Upper lobe of left lung (tissue), 6 donors: ENCODE data around the gene FMOD. TPM values are rescaled to one million over a fixed set of nuclear protein-coding genes. Genes with fewer than 3 reads are reported as not detected.
"Not testable (repeated sequence)": the region's sequence is repeated elsewhere in the genome, so short reads cannot be mapped to it uniquely, and the experiment has no call there.

Source experiments
- ATAC-seq, 2 donors: fragments of 200-7000 bp; cut with Tn5 transposase; one replicate each; pipeline ENCODE4 v1.9.1; 2022; ENCODE audit warnings: mild to moderate bottlenecking in 2 of 2, moderate library complexity in 2 of 2; ENCODE audit not compliant: low FRiP score in 2 of 2
- DNase-seq, 2 donors: peaks; one replicate each; pipeline ENCODE4 v3.0.0-alpha.2; 2019 to 2020
- H3K27ac ChIP-seq, 4 donors: fragments of 200-600 bp; sonication (generic); one replicate each; pipeline ENCODE4 v1.5.1; 2016 to 2019
- H3K27me3 ChIP-seq, 4 donors: fragments of 200-600 bp; sonication (generic); one replicate each; pipeline ENCODE4 v1.5.1; 2017 to 2019
- H3K36me3 ChIP-seq, 4 donors: fragments of 200-600 bp; sonication (generic); one replicate each; pipeline ENCODE4 v1.5.1; 2016 to 2019
- H3K4me1 ChIP-seq, 4 donors: fragments of 200-600 bp; sonication (generic); one replicate each; pipeline ENCODE4 v1.5.1; 2018 to 2019
- H3K4me3 ChIP-seq, 4 donors: fragments of 200-600 bp; sonication (generic); one replicate each; pipeline ENCODE4 v1.5.1; 2017 to 2019; ENCODE audit warnings: mild to moderate bottlenecking in 2 of 4, moderate library complexity in 1 of 4
- H3K9me3 ChIP-seq, 4 donors: fragments of 200-600 bp; sonication (generic); one replicate each; pipeline ENCODE4 v1.5.1; 2018 to 2019
- EP300 ChIP-seq, 4 donors: sonication (generic); formaldehyde crosslinking; IDR thresholded peaks; one replicate each; pipeline ENCODE4 v1.5.1; 2017; ENCODE audit warnings: antibody characterized with exemption in 4 of 4, control low read depth in 2 of 4
- POLR2A ChIP-seq, 4 donors: fragments of 450-650 bp; IDR thresholded peaks; one replicate each; pipeline ENCODE4 v1.5.1; 2016 to 2017; ENCODE audit warnings: antibody characterized with exemption in 4 of 4, mild to moderate bottlenecking in 2 of 4
- POLR2AphosphoS5 ChIP-seq, 2 donors: sonication (generic); formaldehyde crosslinking; IDR thresholded peaks; one replicate each; pipeline ENCODE4 v1.5.1; 2017; ENCODE audit warnings: antibody characterized with exemption in 2 of 2
- WGBS, 2 donors: methylation state at CpG; one replicate each; pipeline ENCODE4 v1.1.5; 2017 to 2018; 5-methylcytosine and 5-hydroxymethylcytosine counted together
- total RNA-seq, 6 donors: library from RNA; depleted of rRNA in 4 of 6; stranded (reverse); fragments of >200 nt in 4 of 6; gene quantifications; one replicate each; pipeline versions ENCODE4 v1.1.0 to v1.2.1, GENCODE V29; 2016 to 2021
- TF ChIP-seq, protein P1 (sequence below), 6 experiments: fragments of 450-650 bp in 4 of 6; fragments of 200-600 bp in 2 of 6; sonication (generic) in 2 of 6; IDR thresholded peaks; one replicate each; pipeline ENCODE4 v1.5.1; 2016 to 2019; ENCODE audit warnings: antibody characterized with exemption in 6 of 6
- donor health status: DM: no; HTN: no; CAD: no; lungs with moderate emphysema.
- donor health status: DM: no; HTN: yes; CAD: no; lungs with severe emphysema.

Gene FMOD
- total RNA-seq, 6 donors from 2014 or later = 12.5 to 46.7 (median 25.4) TPM

DNA sequence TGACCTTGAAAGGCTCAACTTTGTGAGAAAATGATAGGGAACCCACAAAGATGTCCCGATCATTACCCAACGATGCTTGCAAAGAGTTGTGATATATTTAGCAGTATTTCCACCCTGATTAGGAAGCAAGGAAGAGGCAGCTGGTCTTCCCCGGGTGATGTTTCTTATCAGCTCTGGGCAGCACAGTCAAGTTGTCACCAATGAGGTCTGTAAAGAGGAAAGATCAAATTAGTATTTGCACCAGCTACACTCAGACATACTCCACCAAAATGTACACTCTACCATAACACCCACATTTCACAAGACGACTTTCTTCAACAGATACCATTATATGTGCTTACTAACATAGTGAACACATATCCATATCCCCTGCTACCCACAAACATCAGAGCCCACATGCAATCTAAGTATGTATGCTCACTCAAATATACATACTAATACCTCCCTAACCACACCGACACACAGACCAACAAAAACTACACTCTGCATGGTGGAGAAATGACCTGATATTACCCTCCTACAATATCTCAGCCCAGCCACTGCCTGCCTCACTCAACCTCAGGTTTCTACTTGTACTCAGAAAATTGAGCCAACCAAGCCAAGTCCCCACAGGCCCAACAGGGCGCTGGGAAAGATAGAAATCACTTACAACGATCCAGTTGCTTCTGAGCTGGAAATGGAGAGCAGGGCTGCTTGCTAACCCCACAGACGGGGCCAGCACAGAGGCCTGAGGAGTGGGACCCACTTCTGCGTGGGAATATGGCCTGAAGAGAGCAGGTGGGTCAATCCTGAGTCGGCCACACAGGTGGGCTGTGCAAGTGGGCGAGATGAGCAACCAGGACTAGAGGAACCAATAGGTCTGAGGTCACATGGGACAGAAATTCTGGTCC is 50.2 kb downstream of the FMOD start:
- 53 to 69% methylated on average over 7 to 11 of the region's 11 CpGs for WGBS, 2 donors
- ATAC-seq (no peak), DNase-seq (no peak)
- Histone ChIP-seq H3K9me3 (no peaks in the 10 kb centered on the region), H3K27ac (no peak overlapping the region), H3K27me3 (no peaks in the 10 kb centered on the region), H3K36me3 (no peaks in the 10 kb centered on the region), H3K4me1 (peaks cover 4 to 8% (median 7%) of the 10 kb centered on the region in 4 donors), H3K4me3 (no peak overlapping the region)
- TF ChIP-seq POLR2A (IDR thresholded peaks at IDR 0.05) (no peak), POLR2AphosphoS5 (IDR thresholded peaks at IDR 0.05) (no peak), EP300 (IDR thresholded peaks at IDR 0.05) (no peak)
- TF ChIP-seq, protein P1, sequence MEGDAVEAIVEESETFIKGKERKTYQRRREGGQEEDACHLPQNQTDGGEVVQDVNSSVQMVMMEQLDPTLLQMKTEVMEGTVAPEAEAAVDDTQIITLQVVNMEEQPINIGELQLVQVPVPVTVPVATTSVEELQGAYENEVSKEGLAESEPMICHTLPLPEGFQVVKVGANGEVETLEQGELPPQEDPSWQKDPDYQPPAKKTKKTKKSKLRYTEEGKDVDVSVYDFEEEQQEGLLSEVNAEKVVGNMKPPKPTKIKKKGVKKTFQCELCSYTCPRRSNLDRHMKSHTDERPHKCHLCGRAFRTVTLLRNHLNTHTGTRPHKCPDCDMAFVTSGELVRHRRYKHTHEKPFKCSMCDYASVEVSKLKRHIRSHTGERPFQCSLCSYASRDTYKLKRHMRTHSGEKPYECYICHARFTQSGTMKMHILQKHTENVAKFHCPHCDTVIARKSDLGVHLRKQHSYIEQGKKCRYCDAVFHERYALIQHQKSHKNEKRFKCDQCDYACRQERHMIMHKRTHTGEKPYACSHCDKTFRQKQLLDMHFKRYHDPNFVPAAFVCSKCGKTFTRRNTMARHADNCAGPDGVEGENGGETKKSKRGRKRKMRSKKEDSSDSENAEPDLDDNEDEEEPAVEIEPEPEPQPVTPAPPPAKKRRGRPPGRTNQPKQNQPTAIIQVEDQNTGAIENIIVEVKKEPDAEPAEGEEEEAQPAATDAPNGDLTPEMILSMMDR (IDR thresholded peaks at IDR 0.05) = no peak

GRCh38 chr1:203299719-203300429 is 51.0 kb downstream of the FMOD start:
- H3K4me1 ChIP-seq, ATAC-seq, H3K4me3 ChIP-seq, H3K27me3 ChIP-seq, DNase-seq, H3K36me3 ChIP-seq, H3K27ac ChIP-seq, H3K9me3 ChIP-seq: not testable (repeated sequence)
- 91% methylated on average over 8 of the region's 8 CpGs for WGBS, 2 donors

DNA sequence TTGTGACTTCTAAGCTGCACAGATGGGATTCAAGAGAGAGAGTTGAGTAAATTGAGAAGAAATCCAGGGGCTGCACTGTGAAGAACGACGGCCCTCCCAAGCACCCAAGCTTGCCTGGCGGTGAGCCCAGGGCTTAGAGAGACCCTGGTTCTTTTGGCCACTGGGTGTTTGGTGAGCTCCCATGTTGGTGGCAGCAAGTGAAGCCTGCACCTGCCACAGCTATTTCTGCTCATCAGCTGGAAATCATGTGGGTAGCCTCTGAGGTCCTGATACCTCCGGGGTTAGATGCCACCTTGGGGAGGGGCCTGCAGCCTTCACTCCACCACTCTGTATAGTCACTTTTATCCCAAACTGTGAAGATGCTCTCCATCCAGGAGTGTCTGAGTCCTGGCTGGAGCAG is 51.8 kb downstream of the FMOD start:
- H3K27ac ChIP-seq = no peak overlapping the region
- DNase-seq (no peak), ATAC-seq (no peak)
- TF ChIP-seq POLR2AphosphoS5 (IDR thresholded peaks at IDR 0.05) = no peak
- TF ChIP-seq, protein P1 (IDR thresholded peaks at IDR 0.05) = no peak
- no peak for TF ChIP-seq EP300 (IDR thresholded peaks at IDR 0.05)
- no peak for TF ChIP-seq POLR2A (IDR thresholded peaks at IDR 0.05)
- H3K27me3 ChIP-seq = no peaks in the 10 kb centered on the region
- H3K4me1 ChIP-seq = peaks cover 0 to under 1% (median 0%) of the 10 kb centered on the region in 4 donors
- H3K4me3 ChIP-seq = no peak overlapping the region
- H3K36me3 ChIP-seq = no peaks in the 10 kb centered on the region
- no peaks in the 10 kb centered on the region for H3K9me3 ChIP-seq
- 78 to 89% methylated on average over 4 of the region's 4 CpGs for WGBS, 2 donors

GRCh38 chr1:203296460-203297073 is 54.4 kb downstream of the FMOD start:
- Histone ChIP-seq H3K27me3 (no peaks in the 10 kb centered on the region), H3K27ac (no peak overlapping the region), H3K36me3 (no peaks in the 10 kb centered on the region), H3K4me1 (peaks cover 0 to under 1% (median under 1%) of the 10 kb centered on the region in 4 donors), H3K4me3 (no peak overlapping the region), H3K9me3 (no peaks in the 10 kb centered on the region)
- no peak for DNase-seq
- 83 to 85% methylated on average over 7 of the region's 7 CpGs for WGBS, 2 donors
- TF ChIP-seq POLR2A (IDR thresholded peaks at IDR 0.05) (no peak), POLR2AphosphoS5 (IDR thresholded peaks at IDR 0.05) (peak in 1 of 2 donors; percentile 35), EP300 (IDR thresholded peaks at IDR 0.05) (no peak)
- TF ChIP-seq, protein P1 (IDR thresholded peaks at IDR 0.05) = no peak
- ATAC-seq = peak in 1 of 2 donors; percentile 56

- Histone ChIP-seq H3K36me3 (no peaks in the 10 kb centered on the region), H3K9me3 (no peaks in the 10 kb centered on the region), H3K4me3 (no peak overlapping the region), H3K27me3 (no peaks in the 10 kb centered on the region), H3K4me1 (peaks cover 5 to 9% (median 8%) of the 10 kb centered on the region in 4 donors), H3K27ac (no peak overlapping the region)
- ATAC-seq = no peak
- WGBS, 2 donors = 83 to 95% methylated on average over 1 of the region's 1 CpG
- no peak for DNase-seq
- TF ChIP-seq EP300 (IDR thresholded peaks at IDR 0.05) (no peak), POLR2A (IDR thresholded peaks at IDR 0.05) (no peak), POLR2AphosphoS5 (IDR thresholded peaks at IDR 0.05) (no peak)
- TF ChIP-seq, protein P1 (IDR thresholded peaks at IDR 0.05) = no peak
Measured at GRCh38 chr1:203295796-203296195, 55.1 kb downstream of the FMOD start.
